ENCODE data around the gene ITPR1.

DNA sequence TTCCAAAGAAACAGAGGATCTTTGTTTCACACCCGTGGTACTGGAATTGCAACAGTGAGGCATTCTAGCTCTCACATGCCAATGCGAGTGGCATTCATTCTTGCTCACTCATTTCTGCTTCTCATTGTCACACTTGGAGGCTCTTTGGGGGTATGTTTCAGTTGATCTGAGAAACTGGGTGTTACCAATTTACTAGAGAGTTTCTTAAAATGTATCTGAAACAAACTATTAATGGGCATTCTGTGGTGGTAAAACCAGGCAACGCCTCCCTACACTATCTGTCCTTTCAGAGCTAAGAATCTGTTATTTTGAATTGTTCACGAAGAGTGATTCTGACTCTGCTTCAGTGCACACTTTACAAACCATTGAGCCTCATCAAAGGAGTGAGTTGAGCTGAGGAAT lies 345.5 kb downstream of the ITPR1 start:
- TF ChIP-seq, protein P1, sequence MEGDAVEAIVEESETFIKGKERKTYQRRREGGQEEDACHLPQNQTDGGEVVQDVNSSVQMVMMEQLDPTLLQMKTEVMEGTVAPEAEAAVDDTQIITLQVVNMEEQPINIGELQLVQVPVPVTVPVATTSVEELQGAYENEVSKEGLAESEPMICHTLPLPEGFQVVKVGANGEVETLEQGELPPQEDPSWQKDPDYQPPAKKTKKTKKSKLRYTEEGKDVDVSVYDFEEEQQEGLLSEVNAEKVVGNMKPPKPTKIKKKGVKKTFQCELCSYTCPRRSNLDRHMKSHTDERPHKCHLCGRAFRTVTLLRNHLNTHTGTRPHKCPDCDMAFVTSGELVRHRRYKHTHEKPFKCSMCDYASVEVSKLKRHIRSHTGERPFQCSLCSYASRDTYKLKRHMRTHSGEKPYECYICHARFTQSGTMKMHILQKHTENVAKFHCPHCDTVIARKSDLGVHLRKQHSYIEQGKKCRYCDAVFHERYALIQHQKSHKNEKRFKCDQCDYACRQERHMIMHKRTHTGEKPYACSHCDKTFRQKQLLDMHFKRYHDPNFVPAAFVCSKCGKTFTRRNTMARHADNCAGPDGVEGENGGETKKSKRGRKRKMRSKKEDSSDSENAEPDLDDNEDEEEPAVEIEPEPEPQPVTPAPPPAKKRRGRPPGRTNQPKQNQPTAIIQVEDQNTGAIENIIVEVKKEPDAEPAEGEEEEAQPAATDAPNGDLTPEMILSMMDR (IDR thresholded peaks at IDR 0.05), result no peak
- TF ChIP-seq SMC3 (IDR thresholded peaks at IDR 0.05; ENCODE audit: low read depth, low read length) (no peak), CHD2 (IDR thresholded peaks at IDR 0.05; ENCODE audit: low read length, partially characterized antibody) (no peak), TAF1 (IDR thresholded peaks at IDR 0.05; ENCODE audit: borderline replicate concordance, low read depth, low read length) (no peak), RAD21 (IDR thresholded peaks at IDR 0.05; ENCODE audit: low read length) (no peak), EZH2phosphoT487 (IDR thresholded peaks at IDR 0.05; ENCODE audit: borderline replicate concordance, low read depth) (no peak), MXI1 (IDR thresholded peaks at IDR 0.05; ENCODE audit: low read depth, low read length) (no peak), RXRA (IDR thresholded peaks at IDR 0.05; ENCODE audit: borderline replicate concordance, low read depth) (no peak), YY1 (IDR thresholded peaks at IDR 0.05; ENCODE audit: low read depth) (no peak)
- TF ChIP-seq, protein P2, sequence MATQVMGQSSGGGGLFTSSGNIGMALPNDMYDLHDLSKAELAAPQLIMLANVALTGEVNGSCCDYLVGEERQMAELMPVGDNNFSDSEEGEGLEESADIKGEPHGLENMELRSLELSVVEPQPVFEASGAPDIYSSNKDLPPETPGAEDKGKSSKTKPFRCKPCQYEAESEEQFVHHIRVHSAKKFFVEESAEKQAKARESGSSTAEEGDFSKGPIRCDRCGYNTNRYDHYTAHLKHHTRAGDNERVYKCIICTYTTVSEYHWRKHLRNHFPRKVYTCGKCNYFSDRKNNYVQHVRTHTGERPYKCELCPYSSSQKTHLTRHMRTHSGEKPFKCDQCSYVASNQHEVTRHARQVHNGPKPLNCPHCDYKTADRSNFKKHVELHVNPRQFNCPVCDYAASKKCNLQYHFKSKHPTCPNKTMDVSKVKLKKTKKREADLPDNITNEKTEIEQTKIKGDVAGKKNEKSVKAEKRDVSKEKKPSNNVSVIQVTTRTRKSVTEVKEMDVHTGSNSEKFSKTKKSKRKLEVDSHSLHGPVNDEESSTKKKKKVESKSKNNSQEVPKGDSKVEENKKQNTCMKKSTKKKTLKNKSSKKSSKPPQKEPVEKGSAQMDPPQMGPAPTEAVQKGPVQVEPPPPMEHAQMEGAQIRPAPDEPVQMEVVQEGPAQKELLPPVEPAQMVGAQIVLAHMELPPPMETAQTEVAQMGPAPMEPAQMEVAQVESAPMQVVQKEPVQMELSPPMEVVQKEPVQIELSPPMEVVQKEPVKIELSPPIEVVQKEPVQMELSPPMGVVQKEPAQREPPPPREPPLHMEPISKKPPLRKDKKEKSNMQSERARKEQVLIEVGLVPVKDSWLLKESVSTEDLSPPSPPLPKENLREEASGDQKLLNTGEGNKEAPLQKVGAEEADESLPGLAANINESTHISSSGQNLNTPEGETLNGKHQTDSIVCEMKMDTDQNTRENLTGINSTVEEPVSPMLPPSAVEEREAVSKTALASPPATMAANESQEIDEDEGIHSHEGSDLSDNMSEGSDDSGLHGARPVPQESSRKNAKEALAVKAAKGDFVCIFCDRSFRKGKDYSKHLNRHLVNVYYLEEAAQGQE (IDR thresholded peaks at IDR 0.05; ENCODE audit: low read depth, low read length), result no peak
- TF ChIP-seq, protein P3, sequence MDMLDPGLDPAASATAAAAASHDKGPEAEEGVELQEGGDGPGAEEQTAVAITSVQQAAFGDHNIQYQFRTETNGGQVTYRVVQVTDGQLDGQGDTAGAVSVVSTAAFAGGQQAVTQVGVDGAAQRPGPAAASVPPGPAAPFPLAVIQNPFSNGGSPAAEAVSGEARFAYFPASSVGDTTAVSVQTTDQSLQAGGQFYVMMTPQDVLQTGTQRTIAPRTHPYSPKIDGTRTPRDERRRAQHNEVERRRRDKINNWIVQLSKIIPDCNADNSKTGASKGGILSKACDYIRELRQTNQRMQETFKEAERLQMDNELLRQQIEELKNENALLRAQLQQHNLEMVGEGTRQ (IDR thresholded peaks at IDR 0.05; ENCODE audit: borderline replicate concordance, low read depth, low read length), result no peak
- TF ChIP-seq, protein P4, sequence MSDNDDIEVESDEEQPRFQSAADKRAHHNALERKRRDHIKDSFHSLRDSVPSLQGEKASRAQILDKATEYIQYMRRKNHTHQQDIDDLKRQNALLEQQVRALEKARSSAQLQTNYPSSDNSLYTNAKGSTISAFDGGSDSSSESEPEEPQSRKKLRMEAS (IDR thresholded peaks at IDR 0.05; ENCODE audit: low read depth), result no peak

All from SK-N-SH (cell line).